Activated T-cell treated with anti-CD3 and anti-CD28 coated beads for 1 hour (primary cell): ENCODE measurements around the gene NTMT1.
"Not testable (repeated sequence)": the region's sequence is repeated elsewhere in the genome, so short reads cannot be mapped to it uniquely, and the experiment has no call there.

Experiments
- DNase-seq: peaks from one replicate; pipeline ENCODE4 v3.0.0-alpha.2; 2020; ENCODE audit warnings: low read depth

NTMT1 gene

DNA sequence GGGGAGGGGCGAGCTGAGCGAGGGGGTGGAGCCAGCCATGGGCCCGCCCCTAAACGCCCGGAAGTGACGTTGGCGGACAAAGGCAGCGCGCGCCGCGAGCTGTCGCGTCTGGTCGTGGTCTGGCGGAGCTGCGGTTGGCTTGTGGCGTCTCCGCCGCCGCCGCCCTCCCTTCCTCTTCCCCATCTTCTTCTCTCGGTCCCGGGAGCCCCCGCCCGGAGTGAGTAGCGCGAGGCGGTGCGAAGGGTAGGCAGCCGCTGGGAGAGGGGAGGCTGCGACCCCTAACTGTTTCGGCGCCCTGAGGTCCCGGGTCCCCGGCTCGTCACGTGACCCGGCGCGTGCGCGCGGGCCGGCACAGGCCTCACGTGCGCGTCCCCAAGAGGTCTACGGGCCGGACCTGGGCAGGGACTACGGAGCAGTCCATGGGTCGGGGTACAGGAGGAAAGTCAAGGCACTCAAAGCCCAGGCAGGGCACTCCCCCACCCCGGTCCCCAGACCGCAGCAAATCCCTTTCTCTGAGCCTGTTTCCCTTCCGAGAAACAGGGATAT lies at the start of gene NTMT1:
TSS of gene NTMT1 (plus strand) at position 85 of the 546 bp plus-strand sequence. CDS start 6,541 bp downstream, outside the sequence.
- peak; percentile 89 for DNase-seq

DNA sequence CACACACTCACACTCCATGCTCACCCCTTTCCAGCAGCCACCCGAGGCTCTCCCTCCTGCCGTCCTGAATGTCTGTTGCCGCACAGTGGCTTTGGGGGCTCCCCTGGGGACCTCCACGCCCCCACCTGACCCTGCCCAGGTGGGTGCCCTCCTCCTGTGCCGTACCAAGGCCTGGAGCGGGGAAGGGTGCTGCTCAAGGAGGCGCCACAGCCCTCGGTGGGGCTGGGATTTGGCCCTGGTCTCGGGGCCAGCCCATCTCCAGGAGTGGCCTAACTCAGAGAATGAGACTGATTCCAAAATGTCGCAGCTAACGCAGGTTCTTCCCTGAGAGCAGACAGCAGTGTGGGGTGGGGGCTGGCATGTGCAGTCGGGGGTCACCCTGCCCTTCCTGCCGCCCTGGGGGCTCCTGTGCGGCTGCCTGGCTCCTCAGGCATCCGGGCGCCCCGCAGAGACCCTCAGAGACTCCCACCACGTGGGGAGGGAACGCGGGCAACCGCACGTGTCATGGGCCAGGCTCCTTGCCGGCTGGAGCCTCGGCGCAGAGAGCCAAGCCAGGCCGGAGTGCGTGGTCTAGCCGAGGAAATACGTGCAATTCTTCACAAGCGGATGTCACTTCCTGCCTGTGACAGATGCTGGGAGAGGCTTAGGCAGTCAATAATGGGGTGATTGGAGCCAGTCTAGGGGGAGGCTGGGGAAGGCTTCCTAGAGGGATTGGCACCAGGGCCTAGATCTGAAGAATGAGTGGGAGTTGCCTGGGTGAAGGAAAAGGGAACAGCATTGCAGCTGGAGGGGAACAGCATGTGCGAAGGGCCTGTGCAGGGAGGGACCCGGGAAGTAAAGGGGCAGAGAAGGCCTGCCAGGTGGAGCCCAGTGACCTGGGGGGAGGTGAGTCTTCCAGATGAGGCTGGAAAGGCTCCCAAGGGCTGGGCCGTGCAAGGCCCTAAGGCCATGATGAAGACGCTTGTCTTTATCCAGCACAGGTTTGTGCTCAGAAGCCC lies 49.1 kb upstream of the NTMT1 start:
- DNase-seq: no peak

- no peak for DNase-seq
Measured at GRCh38 chr9:129579294-129579693, 46.7 kb upstream of the NTMT1 start.

- no peak for DNase-seq
Measured at GRCh38 chr9:129580211-129580915, 45.6 kb upstream of the NTMT1 start.

GRCh38 chr9:129581505-129582189 lies 44.3 kb upstream of the NTMT1 start:
- DNase-seq: no peak

GRCh38 chr9:129582855-129583254 lies 43.1 kb upstream of the NTMT1 start:
- DNase-seq: no peak

DNA sequence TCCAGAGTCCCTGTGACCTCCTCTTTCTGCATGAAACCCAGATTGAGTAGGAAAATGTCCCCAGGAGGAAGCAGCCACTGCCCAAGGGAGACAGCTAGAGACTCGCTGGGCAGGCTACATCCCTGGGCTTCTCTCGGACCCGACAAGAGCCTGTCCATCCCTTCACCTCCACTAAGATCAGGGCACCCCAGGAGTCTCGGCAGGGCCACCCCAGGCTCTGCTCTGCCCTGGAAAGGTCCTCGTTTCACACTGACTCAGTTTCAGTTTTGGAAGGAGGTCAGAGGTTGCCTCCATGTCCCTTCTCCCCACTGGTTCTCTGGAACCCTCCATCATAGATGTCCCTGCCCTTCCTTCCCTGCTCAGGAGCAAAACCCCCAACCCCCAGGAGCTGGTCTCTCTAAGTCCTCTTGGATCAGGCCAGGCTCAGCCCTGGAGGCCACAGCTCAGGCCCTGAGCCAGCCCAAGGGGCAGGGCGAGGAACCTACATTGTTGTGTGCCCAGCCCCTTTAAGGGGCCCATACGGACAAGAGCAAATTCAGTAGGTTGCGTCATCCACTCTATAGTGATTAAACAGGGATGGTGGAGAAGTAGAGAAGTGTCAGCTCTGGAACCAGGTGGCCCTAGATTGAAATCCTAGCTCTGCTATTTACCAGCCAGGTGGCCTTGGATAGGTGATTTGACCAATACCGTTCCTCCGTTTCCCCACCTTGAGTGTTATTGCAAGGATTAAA lies 42.5 kb upstream of the NTMT1 start:
- DNase-seq: no peak

GRCh38 chr9:129584136-129584535 lies 41.8 kb upstream of the NTMT1 start:
- DNase-seq: peak; percentile 30

DNA sequence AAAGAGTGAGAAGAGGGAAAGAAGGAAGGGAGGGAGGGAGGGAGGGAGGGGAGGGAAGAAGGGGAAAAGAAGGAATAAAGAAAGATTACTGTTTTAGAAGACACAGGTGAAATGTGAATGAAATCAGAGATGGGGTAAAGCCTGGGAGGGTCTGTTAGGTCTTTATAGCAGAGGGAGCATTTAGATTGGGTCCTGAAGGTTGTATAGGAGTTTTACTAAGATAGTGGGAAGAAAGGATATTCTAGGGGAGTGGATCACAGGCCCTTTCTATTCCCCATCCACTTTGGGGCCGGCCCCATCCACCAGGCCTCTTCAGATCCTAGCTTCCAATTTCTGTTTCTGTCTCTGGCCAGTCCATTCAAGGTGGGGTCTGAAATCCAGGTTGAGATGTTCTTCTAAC lies 40.6 kb upstream of the NTMT1 start:
- no peak for DNase-seq

DNA sequence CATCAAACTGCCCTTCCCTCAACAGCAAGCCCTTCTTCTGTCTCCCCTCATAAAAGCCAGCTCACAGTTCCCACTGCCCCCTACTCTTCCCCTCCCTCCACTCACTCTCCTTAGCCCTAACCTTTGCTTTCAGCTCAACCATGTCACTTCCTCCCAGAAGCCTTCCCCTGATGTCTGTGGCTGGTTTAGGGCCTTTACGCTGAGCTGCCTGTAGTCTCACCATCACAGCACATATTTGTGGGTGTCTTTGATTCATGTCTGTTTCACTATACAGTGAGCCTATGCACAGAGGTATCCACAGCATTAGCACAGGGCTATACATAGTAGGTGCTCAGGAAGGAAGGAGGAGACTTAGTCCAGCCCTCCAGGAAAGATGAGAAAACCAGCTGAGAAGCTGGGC lies 39.7 kb upstream of the NTMT1 start:
- no peak for DNase-seq

- no peak for DNase-seq
Measured at GRCh38 chr9:129586685-129587084, 39.3 kb upstream of the NTMT1 start.

GRCh38 chr9:129587487-129588262 lies 38.3 kb upstream of the NTMT1 start:
- DNase-seq: no peak

DNA sequence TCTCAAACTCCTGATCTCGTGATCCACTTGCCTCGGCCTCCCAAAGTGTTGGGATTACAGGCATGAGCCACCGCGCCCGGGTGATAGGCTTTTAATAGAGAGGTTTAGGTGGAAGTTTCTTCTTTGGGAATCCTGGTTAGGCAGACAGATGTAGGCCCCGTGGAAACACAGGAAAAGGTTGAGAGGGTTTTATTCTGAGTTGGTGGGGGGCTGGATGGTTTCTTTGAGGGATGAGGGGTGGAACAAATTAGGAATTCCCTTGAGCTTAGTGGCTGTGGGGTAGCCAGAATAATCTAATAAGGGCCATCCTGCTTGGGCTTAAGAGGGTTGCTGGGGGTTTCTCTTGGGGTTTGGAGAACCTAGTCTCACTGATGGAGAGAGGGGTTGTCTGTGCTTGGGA lies 35.5 kb upstream of the NTMT1 start:
- no peak for DNase-seq

GRCh38 chr9:129591916-129592315 lies 34.0 kb upstream of the NTMT1 start:
- no peak for DNase-seq

GRCh38 chr9:129592790-129593189 lies 33.2 kb upstream of the NTMT1 start:
- DNase-seq: not testable (repeated sequence)

DNA sequence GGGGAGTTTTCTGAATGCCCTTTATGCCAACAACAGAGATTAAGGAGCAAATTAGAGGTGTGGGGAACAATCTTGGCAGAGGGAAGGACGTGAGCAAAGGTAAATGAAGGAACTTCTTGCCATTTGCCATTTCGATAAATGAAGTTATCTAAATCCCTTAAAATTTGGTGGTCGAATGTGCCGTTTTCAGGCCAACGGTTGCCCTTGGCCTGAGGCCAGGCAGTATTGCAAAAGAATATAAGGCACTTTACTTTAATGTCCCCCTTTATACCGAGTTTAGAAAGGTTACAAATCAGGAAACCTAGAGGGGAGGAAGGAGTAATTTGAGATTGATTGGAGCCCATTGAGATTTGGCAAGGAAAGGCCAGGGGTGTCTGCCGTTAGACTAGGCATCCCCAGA lies 31.3 kb upstream of the NTMT1 start:
- no peak for DNase-seq

DNA sequence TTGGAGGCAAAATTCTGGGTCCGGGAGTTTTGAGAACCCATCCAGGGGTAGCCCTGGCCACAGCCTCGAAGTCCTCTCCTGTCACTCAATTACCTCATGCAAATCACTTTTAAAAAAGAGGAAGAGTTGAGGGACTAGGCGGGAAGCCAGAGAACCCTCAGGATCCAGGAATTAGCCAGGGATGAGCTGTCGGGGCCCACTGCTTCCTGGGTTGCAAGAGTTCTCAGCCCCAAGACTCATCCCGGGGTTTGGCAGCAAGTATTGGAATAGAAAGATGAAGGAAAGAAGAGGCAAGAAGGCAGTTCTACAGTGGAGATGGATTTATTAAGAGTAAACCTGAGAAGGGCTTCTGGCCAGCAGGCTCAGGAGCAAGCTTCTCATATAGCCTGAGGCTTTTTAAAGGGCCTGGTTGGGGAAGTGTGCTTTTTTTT lies 30.6 kb upstream of the NTMT1 start:
- no peak for DNase-seq

DNA sequence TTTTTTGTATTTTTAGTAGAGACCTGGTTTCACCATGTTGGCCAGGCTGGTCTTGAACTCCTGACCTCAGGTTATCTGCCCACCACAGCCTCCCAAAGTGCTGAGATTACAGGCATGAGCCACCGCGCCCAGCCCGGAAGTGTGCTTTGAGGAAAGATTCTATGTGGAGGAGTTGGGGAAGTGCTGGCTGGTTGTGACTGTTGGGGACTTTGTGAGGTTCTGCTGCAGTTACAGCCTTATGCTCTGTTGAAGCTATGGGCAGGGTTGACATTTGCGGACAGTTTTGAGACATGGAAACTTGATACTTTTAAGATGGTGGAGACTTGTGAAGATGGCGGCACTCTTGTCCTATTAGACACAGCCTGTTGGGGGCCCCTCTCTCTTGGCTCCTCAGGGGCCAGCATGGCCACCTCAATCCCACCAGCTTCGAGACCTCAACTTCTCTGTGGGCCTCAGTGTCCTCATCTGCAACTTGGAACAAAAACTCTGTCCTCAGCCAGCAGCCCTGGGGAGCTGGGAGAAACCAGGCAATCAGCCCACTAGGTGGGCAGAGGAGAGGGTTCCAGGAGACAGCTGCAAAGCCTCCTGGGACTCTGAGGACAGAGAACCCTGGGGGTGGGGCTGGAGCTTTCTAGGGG lies 29.9 kb upstream of the NTMT1 start:
- DNase-seq: no peak

GRCh38 chr9:129596541-129597331 lies 29.2 kb upstream of the NTMT1 start:
- DNase-seq: no peak
